HEK293 (cell line): ENCODE measurements around the gene PHF23.

Experiments used
- GLIS2 ChIP-seq: fragments of 450-650 bp; formaldehyde crosslinking; IDR thresholded peaks from 2 replicates; pipeline ENCODE4 v1.5.1; 2016; ENCODE audit warnings: missing biosample characterization, missing genetic modification characterization
- HIC1 ChIP-seq: fragments of 450-650 bp; formaldehyde crosslinking; IDR thresholded peaks from 2 replicates; pipeline ENCODE4 v1.5.1; 2016; ENCODE audit warnings: missing biosample characterization, missing genetic modification characterization
- HOXA7 ChIP-seq: sonication (generic); formaldehyde crosslinking; IDR thresholded peaks from 2 replicates; pipeline ENCODE4 v1.8.1; 2022; ENCODE audit warnings: missing genetic modification reagents, borderline replicate concordance
- PRDM1 ChIP-seq: fragments of 450-650 bp; formaldehyde crosslinking; IDR thresholded peaks from 2 replicates; pipeline ENCODE4; 2016; ENCODE audit warnings: missing biosample characterization, missing genetic modification characterization
- PRDM4 ChIP-seq: fragments of 450-650 bp; formaldehyde crosslinking; IDR thresholded peaks from 2 replicates; pipeline ENCODE4 v1.5.1; 2017; ENCODE audit warnings: missing biosample characterization, missing genetic modification characterization
- SCRT2 ChIP-seq: fragments of 450-650 bp; formaldehyde crosslinking; IDR thresholded peaks from 2 replicates; pipeline ENCODE4 v1.5.1; 2016; ENCODE audit warnings: missing biosample characterization, missing genetic modification characterization
- SP3 ChIP-seq: fragments of 450-650 bp; formaldehyde crosslinking; IDR thresholded peaks from 2 replicates; pipeline ENCODE4 v1.5.1; 2016; ENCODE audit warnings: missing biosample characterization, missing genetic modification characterization
- WT1 ChIP-seq: fragments of 450-650 bp; formaldehyde crosslinking; IDR thresholded peaks from 2 replicates; pipeline ENCODE4 v1.5.1; 2016; ENCODE audit warnings: missing biosample characterization, missing genetic modification characterization
- ZBTB10 ChIP-seq: fragments of 450-650 bp; formaldehyde crosslinking; IDR thresholded peaks from 2 replicates; pipeline ENCODE4 v1.5.1; 2016; ENCODE audit warnings: missing biosample characterization, missing genetic modification characterization
- ZBTB17 ChIP-seq: fragments of 450-650 bp; formaldehyde crosslinking; IDR thresholded peaks from 2 replicates; pipeline ENCODE4 v1.5.1; 2016; ENCODE audit warnings: missing biosample characterization, missing genetic modification characterization
- ZBTB48 ChIP-seq: fragments of 450-650 bp; formaldehyde crosslinking; IDR thresholded peaks from 2 replicates; pipeline ENCODE4 v1.5.1; 2016; ENCODE audit warnings: missing biosample characterization, missing genetic modification characterization
- ZBTB7A ChIP-seq: fragments of 450-650 bp; formaldehyde crosslinking; IDR thresholded peaks from 2 replicates; pipeline ENCODE4 v1.5.1; 2016; ENCODE audit warnings: low read depth, missing biosample characterization, missing genetic modification characterization
- ZBTB8A ChIP-seq: fragments of 450-650 bp; formaldehyde crosslinking; IDR thresholded peaks from 2 replicates; pipeline ENCODE4 v1.5.1; 2016; ENCODE audit warnings: missing biosample characterization, missing genetic modification characterization
- ZIC2 ChIP-seq: fragments of 450-650 bp; formaldehyde crosslinking; IDR thresholded peaks from 2 replicates; pipeline ENCODE4 v1.5.1; 2016; ENCODE audit warnings: missing biosample characterization, missing genetic modification characterization
- ZNF138 ChIP-seq: fragments of 450-650 bp; formaldehyde crosslinking; IDR thresholded peaks from 2 replicates; pipeline ENCODE4 v1.5.1; 2016; ENCODE audit warnings: missing biosample characterization, missing genetic modification characterization, borderline replicate concordance
- ZNF175 ChIP-seq: fragments of 450-650 bp; formaldehyde crosslinking; IDR thresholded peaks from 2 replicates; pipeline ENCODE4 v1.5.1; 2016; ENCODE audit warnings: missing biosample characterization, missing genetic modification characterization
- ZNF391 ChIP-seq: fragments of 450-650 bp; formaldehyde crosslinking; IDR thresholded peaks from 2 replicates; pipeline ENCODE4 v1.5.1; 2016; ENCODE audit warnings: low read depth, missing biosample characterization, missing genetic modification characterization, borderline replicate concordance
- ZNF394 ChIP-seq: fragments of 450-650 bp; formaldehyde crosslinking; IDR thresholded peaks from 2 replicates; pipeline ENCODE4 v1.5.1; 2016; ENCODE audit warnings: missing biosample characterization, missing genetic modification characterization, mild to moderate bottlenecking, moderate library complexity, borderline replicate concordance
- ZNF501 ChIP-seq: fragments of 450-650 bp; formaldehyde crosslinking; IDR thresholded peaks from 2 replicates; pipeline ENCODE4 v1.5.1; 2016; ENCODE audit warnings: missing biosample characterization, missing genetic modification characterization
- ZNF518A ChIP-seq: fragments of 450-650 bp; formaldehyde crosslinking; conservative IDR thresholded peaks from 2 replicates; pipeline ENCODE4 v1.5.1; 2016; ENCODE audit warnings: low read depth, missing biosample characterization, missing genetic modification characterization
- ZNF521 ChIP-seq: fragments of 450-650 bp; formaldehyde crosslinking; IDR thresholded peaks from 2 replicates; pipeline ENCODE4 v1.5.1; 2017; ENCODE audit warnings: missing biosample characterization, mild to moderate bottlenecking, missing genetic modification characterization
- ZNF544 ChIP-seq: fragments of 450-650 bp; formaldehyde crosslinking; IDR thresholded peaks from 2 replicates; pipeline ENCODE4 v1.5.0; 2017; ENCODE audit warnings: missing biosample characterization, missing genetic modification characterization
- ZNF600 ChIP-seq: fragments of 450-650 bp; formaldehyde crosslinking; IDR thresholded peaks from 2 replicates; pipeline ENCODE4 v1.5.1; 2016; ENCODE audit warnings: missing biosample characterization, missing genetic modification characterization
- ZNF707 ChIP-seq: fragments of 450-650 bp; formaldehyde crosslinking; IDR thresholded peaks from 2 replicates; pipeline ENCODE4 v1.5.1; 2016; ENCODE audit warnings: missing biosample characterization, missing genetic modification characterization
- ZNF76 ChIP-seq: fragments of 450-650 bp; formaldehyde crosslinking; IDR thresholded peaks from 2 replicates; pipeline ENCODE4; 2016; ENCODE audit warnings: low read depth, missing biosample characterization, missing genetic modification characterization, borderline replicate concordance
- ZNF768 ChIP-seq: fragments of 450-650 bp; formaldehyde crosslinking; IDR thresholded peaks from 2 replicates; pipeline ENCODE4 v1.5.1; 2018; ENCODE audit warnings: missing biosample characterization, mild to moderate bottlenecking, missing genetic modification characterization
- ZNF837 ChIP-seq: fragments of 450-650 bp; formaldehyde crosslinking; IDR thresholded peaks from 2 replicates; pipeline ENCODE4 v1.5.1; 2016; ENCODE audit warnings: missing biosample characterization, missing genetic modification characterization

Gene PHF23

GRCh38 chr17:7217113-7217987 is 21.9 kb downstream of the PHF23 start (continued):
- TF ChIP-seq PRDM1 (tag by site-specific recombination): 0 out of 2 replicates have a peak, but pooled peaks have one; percentile 11
- no peak for TF ChIP-seq ZNF391 (tag by site-specific recombination)
- TF ChIP-seq ZNF394: peak; percentile 59; the same call in 1 of the 2 replicates
- no peak for TF ChIP-seq ZNF837 (tag by site-specific recombination)
- no peak for TF ChIP-seq ZNF544 (tag by site-specific recombination)
- TF ChIP-seq ZNF518A (tag by site-specific recombination): no peak
- TF ChIP-seq ZNF521 (tag by site-specific recombination): no peak
- TF ChIP-seq ZNF138: no peak
- 0 out of 2 replicates have a peak, but pooled peaks have one; percentile 20 for TF ChIP-seq ZNF76 (tag by site-specific recombination)
- 0 out of 2 replicates have a peak, but pooled peaks have one; percentile 0 for TF ChIP-seq SCRT2 (tag by site-specific recombination)
- peak; percentile 84 for TF ChIP-seq GLIS2
- TF ChIP-seq HOXA7: no peak
- peak; percentile 53; the same call in 1 of the 2 replicates for TF ChIP-seq ZBTB7A (tag by site-specific recombination)
- peak; percentile 8; the same call in 1 of the 2 replicates for TF ChIP-seq ZNF600 (tag by site-specific recombination)
- 0 out of 2 replicates have a peak, but pooled peaks have one; percentile 40 for TF ChIP-seq ZIC2
- TF ChIP-seq ZNF768: no peak
- no peak for TF ChIP-seq ZNF175 (tag by site-specific recombination)
- TF ChIP-seq ZBTB10: peak; percentile 90
- no peak for TF ChIP-seq ZNF707
- TF ChIP-seq ZNF501: no peak
- TF ChIP-seq PRDM4 (tag by site-specific recombination): peak; percentile 36; the same call in 1 of the 2 replicates
- TF ChIP-seq HIC1 (tag by site-specific recombination): peak; percentile 81
- TF ChIP-seq SP3 (tag by site-specific recombination): peak; percentile 60
- 0 out of 2 replicates have a peak, but pooled peaks have one; percentile 17 for TF ChIP-seq ZBTB8A (tag by site-specific recombination)
- peak; percentile 54; the same call in 1 of the 2 replicates for TF ChIP-seq WT1 (tag by site-specific recombination)
- peak; percentile 72; the same call in 1 of the 2 replicates for TF ChIP-seq ZBTB48 (tag by site-specific recombination)
- TF ChIP-seq ZBTB17: peak; percentile 53; the same call in 1 of the 2 replicates
